Astrocyte of the spinal cord (primary cell): ENCODE measurements around the gene SEC22A.
A peak's percentile ranks its signal among the peaks of the same experiment; 100 is the strongest.

Experiments used
- DNase-seq: peaks from one replicate; pipeline ENCODE4 v3.0.0; 2011; ENCODE audit warnings: low read depth, low spot score
- H3K4me3 ChIP-seq: 2 replicates; pipeline ENCODE4 v1.5.1; 2011; ENCODE audit warnings: low read depth, mild to moderate bottlenecking, low read length, moderate library complexity
- in situ Hi-C: cut with HindIII; loops from 2 replicates; pipeline ENCODE4 v1.10.0; 2017; ENCODE audit warnings: low sequenced_read_pairs
- TF ChIP-seq, protein P1 (sequence below): IDR thresholded peaks from 2 replicates; pipeline ENCODE4 v1.5.1; 2012; ENCODE audit warnings: low read depth, mild to moderate bottlenecking, low read length, inconsistent platforms

Gene SEC22A

DNA sequence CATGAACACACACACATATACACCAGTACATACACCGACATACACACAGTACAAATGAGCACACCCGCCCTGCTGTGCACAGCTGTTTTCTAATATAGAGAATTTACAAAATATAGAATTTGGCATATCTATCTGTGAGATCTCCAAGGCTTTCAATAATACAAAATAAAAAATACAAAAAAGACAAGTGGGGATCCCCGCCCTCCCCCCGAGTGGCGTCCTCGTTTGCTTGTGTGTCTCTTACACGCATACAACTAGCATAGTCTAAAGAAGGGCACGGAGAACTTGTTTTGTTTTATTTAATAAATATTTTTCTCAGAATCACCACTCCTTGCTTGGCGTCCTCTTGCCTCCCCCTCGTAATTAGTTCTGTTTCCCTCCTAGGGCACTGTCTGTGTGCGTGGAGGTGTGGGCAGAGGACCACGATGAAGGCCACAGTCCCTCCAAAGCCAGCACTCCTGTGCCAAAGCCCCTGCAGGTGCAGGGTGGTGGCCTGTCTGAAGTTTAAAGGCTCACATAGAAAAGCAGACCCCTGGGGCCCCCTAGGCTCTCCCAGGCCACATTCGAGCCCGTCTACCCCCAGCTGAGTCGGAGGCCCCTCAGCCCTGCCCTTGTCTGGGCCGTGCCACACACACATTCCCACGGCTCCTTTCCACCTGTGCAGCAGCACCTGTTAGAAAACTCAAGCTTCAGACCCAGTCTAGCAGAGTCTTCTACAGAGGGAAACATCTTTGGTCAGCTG lies 82.1 kb downstream of the SEC22A start:
- H3K4me3 ChIP-seq: no peak overlapping the region
- in situ Hi-C loops: no loop called here
- TF ChIP-seq, protein P1, sequence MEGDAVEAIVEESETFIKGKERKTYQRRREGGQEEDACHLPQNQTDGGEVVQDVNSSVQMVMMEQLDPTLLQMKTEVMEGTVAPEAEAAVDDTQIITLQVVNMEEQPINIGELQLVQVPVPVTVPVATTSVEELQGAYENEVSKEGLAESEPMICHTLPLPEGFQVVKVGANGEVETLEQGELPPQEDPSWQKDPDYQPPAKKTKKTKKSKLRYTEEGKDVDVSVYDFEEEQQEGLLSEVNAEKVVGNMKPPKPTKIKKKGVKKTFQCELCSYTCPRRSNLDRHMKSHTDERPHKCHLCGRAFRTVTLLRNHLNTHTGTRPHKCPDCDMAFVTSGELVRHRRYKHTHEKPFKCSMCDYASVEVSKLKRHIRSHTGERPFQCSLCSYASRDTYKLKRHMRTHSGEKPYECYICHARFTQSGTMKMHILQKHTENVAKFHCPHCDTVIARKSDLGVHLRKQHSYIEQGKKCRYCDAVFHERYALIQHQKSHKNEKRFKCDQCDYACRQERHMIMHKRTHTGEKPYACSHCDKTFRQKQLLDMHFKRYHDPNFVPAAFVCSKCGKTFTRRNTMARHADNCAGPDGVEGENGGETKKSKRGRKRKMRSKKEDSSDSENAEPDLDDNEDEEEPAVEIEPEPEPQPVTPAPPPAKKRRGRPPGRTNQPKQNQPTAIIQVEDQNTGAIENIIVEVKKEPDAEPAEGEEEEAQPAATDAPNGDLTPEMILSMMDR: no peak
- no peak for DNase-seq

DNA sequence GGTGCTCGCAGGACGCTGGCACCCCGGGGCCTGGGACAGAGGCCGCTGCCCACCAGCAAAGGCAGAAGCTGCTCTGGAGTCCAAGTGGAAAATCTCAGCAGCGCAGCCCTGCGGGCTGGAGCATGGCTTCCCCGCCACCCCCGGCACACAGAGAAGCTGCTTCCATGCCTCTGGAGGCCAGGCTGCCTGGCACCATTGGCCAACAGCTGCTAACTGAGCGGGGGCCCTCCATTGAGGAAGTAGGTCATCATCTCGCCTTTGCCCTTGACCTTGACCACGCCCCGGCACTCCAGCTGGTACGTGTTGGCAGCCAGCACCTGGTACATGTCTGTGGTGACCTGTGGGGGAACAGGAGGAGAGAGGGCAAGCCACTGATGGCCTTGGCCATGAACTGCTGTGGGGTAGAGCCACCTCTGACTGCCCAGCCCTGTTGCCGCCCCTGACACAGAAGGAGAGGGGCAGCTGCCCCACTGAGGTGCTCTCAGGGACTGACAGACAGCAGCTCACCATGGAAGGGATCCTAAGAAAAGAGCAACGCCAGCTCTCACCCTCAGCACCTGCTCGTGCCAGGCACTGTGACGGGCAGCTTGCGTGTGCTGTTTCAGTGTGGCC lies 82.8 kb downstream of the SEC22A start:
- in situ Hi-C loops: no loop called here
- no peak overlapping the region for H3K4me3 ChIP-seq
- TF ChIP-seq, protein P1: no peak
- DNase-seq: no peak

DNA sequence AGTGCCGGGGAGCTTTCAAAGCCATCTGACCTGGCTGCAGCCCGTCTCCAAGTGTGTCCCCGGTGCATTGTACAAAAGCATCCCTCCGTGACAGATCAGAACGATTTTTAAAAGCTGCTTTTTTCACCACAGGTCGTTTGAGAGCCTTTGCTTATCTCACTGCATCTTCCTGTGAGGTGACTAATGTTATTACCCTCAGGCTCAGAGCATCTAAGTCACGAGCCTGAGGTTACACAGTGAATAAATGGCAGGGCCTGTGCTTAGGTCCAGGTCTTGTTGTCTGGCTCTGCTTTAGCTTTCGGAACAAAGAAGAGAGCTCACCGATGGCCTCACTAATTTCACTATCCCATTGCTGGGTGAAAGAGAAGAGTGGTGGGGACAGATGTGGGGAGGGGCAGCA lies 83.3 kb downstream of the SEC22A start:
- no peak overlapping the region for H3K4me3 ChIP-seq
- no peak for DNase-seq
- in situ Hi-C loops: no loop called here
- TF ChIP-seq, protein P1: no peak

DNA sequence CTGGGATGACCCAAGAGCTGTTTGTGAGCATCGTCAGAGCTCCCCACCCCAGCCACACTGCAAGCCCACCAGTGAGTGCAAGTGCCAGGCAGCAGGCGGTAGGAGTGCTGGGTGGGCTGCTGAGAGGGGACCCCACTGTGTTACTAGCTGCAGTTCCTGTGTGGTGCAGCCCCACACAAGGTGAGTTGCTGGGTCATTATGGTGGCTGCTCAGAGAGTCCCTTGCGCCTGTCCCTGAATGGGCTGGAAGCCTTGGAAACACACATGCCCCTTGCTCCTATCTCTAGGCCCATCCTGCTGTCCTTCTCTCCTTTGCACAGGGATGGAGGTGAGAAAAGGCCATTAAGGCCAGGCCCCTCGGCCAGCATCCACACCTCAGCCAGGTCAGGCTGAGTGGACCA lies 83.7 kb downstream of the SEC22A start:
- in situ Hi-C loops: no loop called here
- DNase-seq: no peak
- no peak overlapping the region for H3K4me3 ChIP-seq
- TF ChIP-seq, protein P1: no peak

DNA sequence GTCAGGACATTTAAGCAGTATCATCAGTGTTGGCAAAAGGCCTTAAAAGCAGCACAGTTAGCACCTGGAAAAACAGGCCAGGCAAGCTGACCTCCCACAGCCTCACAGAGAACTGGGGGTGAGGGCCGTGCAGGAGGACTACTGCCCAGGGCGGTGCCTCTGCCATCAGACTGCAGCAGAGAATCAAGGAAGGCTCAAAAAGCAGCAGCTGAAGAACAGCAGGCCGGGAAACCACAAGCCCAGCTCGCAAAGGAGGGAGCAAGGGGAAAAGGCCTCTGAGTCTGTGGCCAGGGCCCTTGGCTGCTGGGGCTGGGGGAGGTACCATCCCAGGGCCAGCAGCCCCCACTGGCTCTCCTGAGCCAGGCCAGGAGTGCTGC lies 84.2 kb downstream of the SEC22A start:
- TF ChIP-seq, protein P1: no peak
- in situ Hi-C loops: no loop called here
- no peak for DNase-seq
- no peak overlapping the region for H3K4me3 ChIP-seq

DNA sequence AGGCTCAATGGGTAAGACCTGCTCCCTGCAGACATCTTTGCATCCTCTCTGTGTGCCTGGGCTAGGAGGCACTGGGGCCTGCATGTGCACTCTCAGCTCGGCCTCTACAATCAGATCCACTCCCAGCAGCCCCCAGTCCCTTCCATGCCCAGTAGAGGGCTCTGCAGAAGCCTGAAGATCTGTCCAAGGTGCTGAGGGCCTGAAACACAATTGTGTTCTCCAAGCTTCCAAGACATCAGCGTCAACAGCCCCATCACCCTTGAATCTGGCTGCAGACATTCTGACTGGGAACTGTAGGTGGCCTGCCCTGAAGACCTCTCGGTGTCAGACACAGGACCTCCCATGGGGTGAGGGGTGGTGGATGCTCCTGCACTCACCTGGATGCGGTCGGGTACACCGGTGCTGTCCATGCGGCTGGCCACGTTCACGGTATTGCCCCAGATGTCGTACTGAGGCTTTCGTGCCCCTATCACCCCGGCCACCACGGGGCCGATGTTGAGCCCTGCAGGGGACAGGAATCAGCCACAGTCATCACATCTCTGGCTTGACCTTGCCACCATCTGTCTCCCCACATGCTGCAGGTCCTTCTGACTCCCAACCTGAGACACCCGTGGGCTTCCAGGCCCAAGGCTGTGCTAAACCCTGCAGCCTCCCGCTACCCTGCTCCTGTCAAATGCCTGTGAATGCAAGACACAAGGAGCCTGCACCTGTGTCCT lies 84.7 kb downstream of the SEC22A start:
- TF ChIP-seq, protein P1: peak; percentile 97
- no peak overlapping the region for H3K4me3 ChIP-seq
- DNase-seq: peak; percentile 56
- in situ Hi-C loops: no loop called here
